ENCODE data around the gene ARPC1A. TPM values are rescaled to one million over a fixed set of nuclear protein-coding genes. Genes with fewer than 3 reads are reported as not detected.
"Not testable (repeated sequence)": the region's sequence is repeated elsewhere in the genome, so short reads cannot be mapped to it uniquely, and the experiment has no call there.

ARPC1A gene
- total RNA-seq, 1 donor from 2014 or later = 143 TPM

DNA sequence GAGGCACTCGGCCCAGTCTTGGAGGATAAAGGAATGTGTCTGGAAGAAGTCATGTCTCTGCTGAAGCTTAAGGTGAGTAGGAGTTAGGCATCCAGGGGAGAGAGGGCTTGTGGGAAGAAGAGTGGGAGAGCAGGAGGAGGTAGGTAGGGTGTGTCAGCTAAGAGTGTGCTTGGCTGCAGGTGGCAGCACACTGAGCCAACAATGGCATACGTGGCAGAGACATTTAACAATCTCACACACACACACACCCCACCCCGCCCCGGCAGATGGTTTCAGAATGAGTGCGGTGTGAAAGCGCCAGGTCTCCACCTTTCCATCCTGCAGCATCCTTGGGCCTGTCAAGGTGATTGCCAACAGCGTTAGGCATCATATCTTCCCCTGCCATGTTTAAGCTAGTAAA lies 11.2 kb upstream of the ARPC1A start:
- H3K4me1 Mint-ChIP-seq = no peaks in the 10 kb centered on the region
- Histone ChIP-seq H3K9me3 (ENCODE audit: low read depth) (no peaks in the 10 kb centered on the region), H3F3A (ENCODE audit: low read depth) (no peaks in the 10 kb centered on the region), H3K27me3 (no peaks in the 10 kb centered on the region), H3K9ac (no peak overlapping the region), H2AFZ (replicated peaks) (no peak overlapping the region), H3K4me2 (no peak overlapping the region), H3K27ac (no peak overlapping the region), H3K79me2 (ENCODE audit: low read depth) (no peaks in the 10 kb centered on the region), H3K4me1 (no peaks in the 10 kb centered on the region), H3K36me3 (no peaks in the 10 kb centered on the region), H4K20me1 (ENCODE audit: low read depth) (no peaks in the 10 kb centered on the region), H3K4me3 (no peak overlapping the region)
- TF ChIP-seq EZH2 (IDR thresholded peaks at IDR 0.05) (no peak), EZH2phosphoT487 (IDR thresholded peaks at IDR 0.05) (no peak)
- TF ChIP-seq, protein P1, sequence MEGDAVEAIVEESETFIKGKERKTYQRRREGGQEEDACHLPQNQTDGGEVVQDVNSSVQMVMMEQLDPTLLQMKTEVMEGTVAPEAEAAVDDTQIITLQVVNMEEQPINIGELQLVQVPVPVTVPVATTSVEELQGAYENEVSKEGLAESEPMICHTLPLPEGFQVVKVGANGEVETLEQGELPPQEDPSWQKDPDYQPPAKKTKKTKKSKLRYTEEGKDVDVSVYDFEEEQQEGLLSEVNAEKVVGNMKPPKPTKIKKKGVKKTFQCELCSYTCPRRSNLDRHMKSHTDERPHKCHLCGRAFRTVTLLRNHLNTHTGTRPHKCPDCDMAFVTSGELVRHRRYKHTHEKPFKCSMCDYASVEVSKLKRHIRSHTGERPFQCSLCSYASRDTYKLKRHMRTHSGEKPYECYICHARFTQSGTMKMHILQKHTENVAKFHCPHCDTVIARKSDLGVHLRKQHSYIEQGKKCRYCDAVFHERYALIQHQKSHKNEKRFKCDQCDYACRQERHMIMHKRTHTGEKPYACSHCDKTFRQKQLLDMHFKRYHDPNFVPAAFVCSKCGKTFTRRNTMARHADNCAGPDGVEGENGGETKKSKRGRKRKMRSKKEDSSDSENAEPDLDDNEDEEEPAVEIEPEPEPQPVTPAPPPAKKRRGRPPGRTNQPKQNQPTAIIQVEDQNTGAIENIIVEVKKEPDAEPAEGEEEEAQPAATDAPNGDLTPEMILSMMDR (IDR thresholded peaks at IDR 0.05) = no peak
- peaks cover 4% of the 10 kb centered on the region for H3K27me3 Mint-ChIP-seq (ENCODE audit: insufficient read depth, low read depth)
- H3K4me3 Mint-ChIP-seq = no peak overlapping the region
- H3K27ac Mint-ChIP-seq = no peak overlapping the region
- DNase-seq (ENCODE audit: low spot score) = no peak
- peaks cover 3% of the 10 kb centered on the region for H3K36me3 Mint-ChIP-seq
- H3K9me3 Mint-ChIP-seq = peaks cover 3% of the 10 kb centered on the region

DNA sequence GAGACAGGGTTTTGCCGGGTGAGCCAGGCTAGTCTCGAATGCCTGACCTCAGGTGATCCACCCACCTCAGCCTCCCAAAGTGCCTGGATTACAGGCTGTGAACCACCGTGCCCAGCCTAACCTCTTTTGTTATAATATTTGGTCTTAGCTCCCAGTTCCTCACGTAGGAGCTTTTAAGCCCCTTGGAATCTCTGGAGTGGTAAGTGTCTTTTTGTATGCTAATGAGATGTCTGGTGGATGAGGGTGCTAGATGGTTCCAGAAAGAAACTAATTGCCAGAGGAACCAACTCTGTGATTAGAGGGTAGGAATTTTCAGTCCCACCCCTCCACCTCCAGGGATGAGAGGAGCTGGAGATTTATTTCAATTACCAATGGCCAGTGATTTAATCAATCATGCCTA lies 5.3 kb upstream of the ARPC1A start:
- H3K9me3 ChIP-seq (ENCODE audit: low read depth) = no peaks in the 10 kb centered on the region

DNA sequence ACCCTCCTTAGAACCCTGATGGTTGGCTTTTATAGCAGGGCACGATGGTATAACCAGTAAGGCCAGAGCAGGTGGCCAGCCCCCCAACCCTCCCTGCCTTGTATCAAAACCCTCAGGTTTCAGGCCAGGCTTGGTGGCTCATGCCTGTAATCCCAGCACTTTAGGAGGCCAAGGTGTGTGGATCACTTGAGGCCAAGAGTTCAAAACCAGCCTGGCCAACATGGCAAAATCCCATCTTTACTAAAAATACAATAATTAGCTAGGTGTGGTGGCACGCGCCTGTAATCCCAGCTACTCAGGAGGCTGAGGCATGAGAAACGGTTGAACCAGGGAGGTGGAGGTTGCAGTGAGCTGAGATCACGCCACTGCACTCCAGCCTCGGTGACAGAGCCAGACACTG lies 3.0 kb upstream of the ARPC1A start:
- H2AFZ ChIP-seq (replicated peaks); H3K27ac ChIP-seq; H3K4me2 ChIP-seq; H3K4me3 Mint-ChIP-seq; H3K9me3 ChIP-seq (ENCODE audit: low read depth); H4K20me1 ChIP-seq (ENCODE audit: low read depth); H3K4me3 ChIP-seq; DNase-seq (ENCODE audit: low spot score); H3K36me3 Mint-ChIP-seq; H3F3A ChIP-seq (ENCODE audit: low read depth); H3K9me3 Mint-ChIP-seq; H3K9ac ChIP-seq; H3K27ac Mint-ChIP-seq; H3K36me3 ChIP-seq; H3K27me3 Mint-ChIP-seq (ENCODE audit: insufficient read depth, low read depth); H3K27me3 ChIP-seq: not testable (repeated sequence)
- peaks cover 14% of the 10 kb centered on the region for H3K4me1 ChIP-seq
- H3K79me2 ChIP-seq (ENCODE audit: low read depth) = peaks cover 31% of the 10 kb centered on the region
- H3K4me1 Mint-ChIP-seq = peaks cover 12% of the 10 kb centered on the region

More for the DNA sequence above, 5.3 kb upstream of the ARPC1A start:
- peak; percentile 13 for DNase-seq (ENCODE audit: low spot score)
- no peaks in the 10 kb centered on the region for H3K36me3 ChIP-seq
- H4K20me1 ChIP-seq (ENCODE audit: low read depth) = no peaks in the 10 kb centered on the region
- Mint-ChIP-seq H3K36me3 (no peaks in the 10 kb centered on the region), H3K9me3 (no peaks in the 10 kb centered on the region), H3K4me1 (peaks cover 3% of the 10 kb centered on the region), H3K27ac (no peak overlapping the region), H3K27me3 (ENCODE audit: insufficient read depth, low read depth) (peaks cover 2% of the 10 kb centered on the region), H3K4me3 (no peak overlapping the region)
- peaks cover 3% of the 10 kb centered on the region for H3F3A ChIP-seq (ENCODE audit: low read depth)
- no peak overlapping the region for H3K4me2 ChIP-seq
- no peak overlapping the region for H3K4me3 ChIP-seq
- TF ChIP-seq EZH2phosphoT487 (IDR thresholded peaks at IDR 0.05) (no peak), EZH2 (IDR thresholded peaks at IDR 0.05) (no peak)
- TF ChIP-seq, protein P1 (IDR thresholded peaks at IDR 0.05) = no peak
- H3K9ac ChIP-seq = peak overlapping the region; percentile 32
- no peak overlapping the region for H2AFZ ChIP-seq (replicated peaks)
- no peaks in the 10 kb centered on the region for H3K27me3 ChIP-seq
- H3K27ac ChIP-seq = no peak overlapping the region
- H3K4me1 ChIP-seq = peaks cover 14% of the 10 kb centered on the region
- peaks cover 11% of the 10 kb centered on the region for H3K79me2 ChIP-seq (ENCODE audit: low read depth)

DNA sequence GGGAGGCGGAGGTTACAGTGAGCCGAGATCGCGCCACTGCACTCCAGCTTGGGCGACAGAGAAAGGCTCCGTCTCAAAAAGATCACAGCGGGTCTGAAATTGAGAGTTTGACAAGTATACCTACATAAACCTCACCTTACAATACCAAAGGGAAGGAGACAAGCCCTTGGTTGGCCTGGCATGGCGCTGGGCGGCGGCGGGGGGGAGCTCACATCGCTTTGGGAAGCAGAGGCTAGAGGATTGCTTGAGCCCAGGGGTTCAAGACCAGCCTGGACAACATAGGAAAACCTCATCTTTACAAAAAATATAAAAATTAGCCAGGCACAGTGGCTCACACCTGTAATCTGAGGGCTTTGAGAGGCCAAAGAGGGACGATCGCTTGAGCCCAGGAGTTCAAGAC lies 1.1 kb upstream of the ARPC1A start:
- TF ChIP-seq EZH2 (IDR thresholded peaks at IDR 0.05) (no peak), EZH2phosphoT487 (IDR thresholded peaks at IDR 0.05) (no peak)
- TF ChIP-seq, protein P1 (IDR thresholded peaks at IDR 0.05) = no peak
- peak overlapping the region; percentile 79 for H3K9ac ChIP-seq
- H3K36me3 Mint-ChIP-seq = no peaks in the 10 kb centered on the region
- H3K4me3 Mint-ChIP-seq = peak overlapping the region; percentile 90
- H3K27ac Mint-ChIP-seq = no peak overlapping the region
- H2AFZ ChIP-seq (replicated peaks) = no peak overlapping the region
- H3K27me3 ChIP-seq = no peaks in the 10 kb centered on the region
- H3K9me3 Mint-ChIP-seq = no peaks in the 10 kb centered on the region
- peaks cover 5% of the 10 kb centered on the region for H3K27me3 Mint-ChIP-seq (ENCODE audit: insufficient read depth, low read depth)
- peaks cover 50% of the 10 kb centered on the region for H3K79me2 ChIP-seq (ENCODE audit: low read depth)
- H3K4me2 ChIP-seq = peak overlapping the region; percentile 88
- DNase-seq (ENCODE audit: low spot score) = no peak
- no peaks in the 10 kb centered on the region for H3K9me3 ChIP-seq (ENCODE audit: low read depth)
- no peak overlapping the region for H3K27ac ChIP-seq
- peaks cover 7% of the 10 kb centered on the region for H3F3A ChIP-seq (ENCODE audit: low read depth)
- H4K20me1 ChIP-seq (ENCODE audit: low read depth) = peaks cover 14% of the 10 kb centered on the region
- H3K4me3 ChIP-seq = peak overlapping the region; percentile 98
- peaks cover 13% of the 10 kb centered on the region for H3K4me1 Mint-ChIP-seq
- no peaks in the 10 kb centered on the region for H3K36me3 ChIP-seq
- peaks cover 14% of the 10 kb centered on the region for H3K4me1 ChIP-seq
